A549 treated with DMSO at 1 μM for 4 hours (cell line): ENCODE measurements around the gene IFNA21. TPM values are rescaled to one million over a fixed set of nuclear protein-coding genes. Genes with fewer than 3 reads are reported as not detected.

Experiments
- total RNA-seq: library from RNA; stranded (reverse); fragments of 200-300 nt; extraction: Qiagen RNA extraction; gene quantifications from 5 replicates; pipeline ENCODE4 v1.2.3, GENCODE V29; 2022; ENCODE audit warnings: low read depth

Gene IFNA21
- not detected in 5 replicates for total RNA-seq

GRCh38 chr9:21166560-21166959 lies at the start of gene IFNA21:
Gene IFNA21 (minus strand): TSS chr9:21166660. CDS start chr9:21166612, 48 bp downstream.

GRCh38 chr9:21207043-21207442 lies 40.6 kb upstream of the IFNA21 start, which contains the start of gene IFNA10:
Gene IFNA10 (minus strand): TSS chr9:21207143. CDS start chr9:21207097, 46 bp downstream.

GRCh38 chr9:21202105-21202504 lies 35.6 kb upstream of the IFNA21 start, which contains the start of gene IFNA7:
Gene IFNA7 (minus strand): TSS chr9:21202205. CDS start chr9:21202165, 40 bp downstream.

GRCh38 chr9:21187487-21187886 lies 21.0 kb upstream of the IFNA21 start, which contains the start of gene IFNA4:
Gene IFNA4 (minus strand): TSS chr9:21187587. CDS start chr9:21187531, 56 bp downstream.

GRCh38 chr9:21141427-21141882 lies 25.0 kb downstream of the IFNA21 start, which contains the start of gene IFNW1:
Gene IFNW1 (minus strand): TSS chr9:21141832. CDS start chr9:21141570, 262 bp downstream.

Other genes starting within 250 kb of the IFNA21 start
- 1.0 to 1.6 TPM (median 1.1 TPM) in 5 replicates for gene HACD4, start 135.0 kb downstream of the IFNA21 start, total RNA-seq
- not detected in 5 replicates for gene IFNB1, start 88.7 kb downstream of the IFNA21 start, total RNA-seq
- not detected in 5 replicates for gene IFNW1, start 24.8 kb downstream of the IFNA21 start, total RNA-seq
- not detected in 5 replicates for gene IFNA4, start 20.9 kb upstream of the IFNA21 start, total RNA-seq
- not detected in 5 replicates for gene IFNA7, start 35.5 kb upstream of the IFNA21 start, total RNA-seq
- not detected in 5 replicates for gene IFNA10, start 40.5 kb upstream of the IFNA21 start, total RNA-seq
- not detected in 5 replicates for gene IFNA16, start 50.7 kb upstream of the IFNA21 start, total RNA-seq
- not detected in 5 replicates for gene IFNA17, start 61.6 kb upstream of the IFNA21 start, total RNA-seq
- not detected in 5 replicates for gene IFNA14, start 73.3 kb upstream of the IFNA21 start, total RNA-seq
- gene IFNA5, start 138.7 kb upstream of the IFNA21 start, total RNA-seq: not detected in 5 replicates
- gene KLHL9, start 168.7 kb upstream of the IFNA21 start, total RNA-seq: 15.0 to 20.4 TPM (median 17.7 TPM) in 5 replicates
- not detected in 5 replicates for gene IFNA6, start 184.2 kb upstream of the IFNA21 start, total RNA-seq
- not detected in 5 replicates for gene IFNA13, start 201.4 kb upstream of the IFNA21 start, total RNA-seq
- gene IFNA2, start 218.7 kb upstream of the IFNA21 start, total RNA-seq: not detected in 5 replicates
- gene IFNA8, start 242.5 kb upstream of the IFNA21 start, total RNA-seq: not detected in 5 replicates